ENCODE measurements around the gene C5orf46. TPM values are rescaled to one million over a fixed set of nuclear protein-coding genes. Genes with fewer than 3 reads are reported as not detected.

The C5orf46 gene
- total RNA-seq, 1 experiment from 2014 or later: not detected

DNA sequence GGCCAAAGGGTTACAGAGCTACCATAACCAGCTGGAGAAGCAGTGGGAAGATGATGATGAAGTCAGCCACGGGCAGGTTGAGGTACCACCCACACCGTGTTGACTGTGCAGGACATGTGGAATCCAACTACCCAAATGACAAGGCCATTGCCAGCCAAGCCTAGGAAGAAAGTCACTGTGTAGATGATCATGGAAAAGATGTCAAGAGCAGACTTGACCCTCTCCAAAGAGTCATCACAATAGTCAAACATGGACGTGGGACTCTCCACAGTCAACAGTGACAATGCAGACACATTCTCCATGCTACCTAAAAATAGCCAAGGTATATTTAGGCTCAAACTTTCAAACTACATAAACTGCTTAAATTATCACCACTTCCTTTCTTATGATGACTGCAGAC lies 54.0 kb downstream of the C5orf46 start:
- no peak overlapping the region for H3K4me3 Mint-ChIP-seq
- H3K9me3 Mint-ChIP-seq: peaks cover 4% of the 10 kb centered on the region; the same call in 1 of the 2 replicates
- DNase-seq (ENCODE audit: low spot score): no peak
- ChIA-PET CTCF (interaction anchor here (1.0 to 2.6 kb wide), 3 partner anchors 17 to 82 kb away, joined by 4 to 8 read pairs (median 5); no protein-coding TSS in a partner anchor), POLR2A (no interaction called here)
- H3K27ac Mint-ChIP-seq: no peak overlapping the region
- no peak for ATAC-seq
- H3K36me3 Mint-ChIP-seq: no peaks in the 10 kb centered on the region
- 0 out of 2 replicates have a peak, but pooled peaks have one; percentile 47 for TF ChIP-seq ZNF416 (CRISPR knock-in tag; IDR thresholded peaks at IDR 0.05)
- peak; percentile 67; the same call in 1 of the 2 replicates for TF ChIP-seq PRRX2 (CRISPR knock-in tag; IDR thresholded peaks at IDR 0.05)
- TF ChIP-seq ZSCAN18 (CRISPR knock-in tag; IDR thresholded peaks at IDR 0.05): no peak
- TF ChIP-seq, protein P1, sequence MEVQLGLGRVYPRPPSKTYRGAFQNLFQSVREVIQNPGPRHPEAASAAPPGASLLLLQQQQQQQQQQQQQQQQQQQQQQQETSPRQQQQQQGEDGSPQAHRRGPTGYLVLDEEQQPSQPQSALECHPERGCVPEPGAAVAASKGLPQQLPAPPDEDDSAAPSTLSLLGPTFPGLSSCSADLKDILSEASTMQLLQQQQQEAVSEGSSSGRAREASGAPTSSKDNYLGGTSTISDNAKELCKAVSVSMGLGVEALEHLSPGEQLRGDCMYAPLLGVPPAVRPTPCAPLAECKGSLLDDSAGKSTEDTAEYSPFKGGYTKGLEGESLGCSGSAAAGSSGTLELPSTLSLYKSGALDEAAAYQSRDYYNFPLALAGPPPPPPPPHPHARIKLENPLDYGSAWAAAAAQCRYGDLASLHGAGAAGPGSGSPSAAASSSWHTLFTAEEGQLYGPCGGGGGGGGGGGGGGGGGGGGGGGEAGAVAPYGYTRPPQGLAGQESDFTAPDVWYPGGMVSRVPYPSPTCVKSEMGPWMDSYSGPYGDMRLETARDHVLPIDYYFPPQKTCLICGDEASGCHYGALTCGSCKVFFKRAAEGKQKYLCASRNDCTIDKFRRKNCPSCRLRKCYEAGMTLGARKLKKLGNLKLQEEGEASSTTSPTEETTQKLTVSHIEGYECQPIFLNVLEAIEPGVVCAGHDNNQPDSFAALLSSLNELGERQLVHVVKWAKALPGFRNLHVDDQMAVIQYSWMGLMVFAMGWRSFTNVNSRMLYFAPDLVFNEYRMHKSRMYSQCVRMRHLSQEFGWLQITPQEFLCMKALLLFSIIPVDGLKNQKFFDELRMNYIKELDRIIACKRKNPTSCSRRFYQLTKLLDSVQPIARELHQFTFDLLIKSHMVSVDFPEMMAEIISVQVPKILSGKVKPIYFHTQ (CRISPR knock-in tag; IDR thresholded peaks at IDR 0.05): 0 out of 2 replicates have a peak, but pooled peaks have one; percentile 1
- TF ChIP-seq SOX15 (CRISPR knock-in tag; IDR thresholded peaks at IDR 0.05): no peak
- TF ChIP-seq ZNF671 (CRISPR knock-in tag; IDR thresholded peaks at IDR 0.05): peak; percentile 37
- TF ChIP-seq, protein P2, sequence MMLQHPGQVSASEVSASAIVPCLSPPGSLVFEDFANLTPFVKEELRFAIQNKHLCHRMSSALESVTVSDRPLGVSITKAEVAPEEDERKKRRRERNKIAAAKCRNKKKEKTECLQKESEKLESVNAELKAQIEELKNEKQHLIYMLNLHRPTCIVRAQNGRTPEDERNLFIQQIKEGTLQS (CRISPR knock-in tag; conservative IDR thresholded peaks at IDR 0.05): 0 out of 2 replicates have a peak, but pooled peaks have one; percentile 22
- TF ChIP-seq NFATC4 (CRISPR knock-in tag; IDR thresholded peaks at IDR 0.05): peak; percentile 19; the same call in 1 of the 2 replicates
- TF ChIP-seq EMX1 (CRISPR knock-in tag; IDR thresholded peaks at IDR 0.05): peak; percentile 78; the same call in 1 of the 2 replicates
- H3K27me3 Mint-ChIP-seq (ENCODE audit: low read depth): peaks cover 7% of the 10 kb centered on the region
- peaks cover 36% of the 10 kb centered on the region for H3K4me1 Mint-ChIP-seq

- no peaks in the 10 kb centered on the region for H3K36me3 Mint-ChIP-seq
- no peak overlapping the region for H3K27ac Mint-ChIP-seq
- peak; percentile 25 for ATAC-seq
- H3K27me3 Mint-ChIP-seq (ENCODE audit: low read depth): peaks cover 7% of the 10 kb centered on the region
- no peak overlapping the region for H3K4me3 Mint-ChIP-seq
- DNase-seq (ENCODE audit: low spot score): no peak
- CTCF ChIA-PET: interaction anchor here (1.0 to 2.6 kb wide), 6 partner anchors 17 to 83 kb away, joined by 4 to 8 read pairs (median 4); partner anchors contain the start of gene JAKMIP2
- POLR2A ChIA-PET: interaction anchor here (0.6 kb wide), 1 partner anchor 9 kb away, joined by 3 read pairs; no protein-coding TSS in a partner anchor
- H3K9me3 Mint-ChIP-seq: peaks cover 4% of the 10 kb centered on the region; the same call in 1 of the 2 replicates
- peaks cover 29% of the 10 kb centered on the region for H3K4me1 Mint-ChIP-seq
- no peak for TF ChIP-seq NR2C2 (CRISPR knock-in tag; IDR thresholded peaks at IDR 0.05)
- no peak for TF ChIP-seq ZNF416 (CRISPR knock-in tag; IDR thresholded peaks at IDR 0.05)
- no peak for TF ChIP-seq ZSCAN18 (CRISPR knock-in tag; IDR thresholded peaks at IDR 0.05)
- TF ChIP-seq, protein P3, sequence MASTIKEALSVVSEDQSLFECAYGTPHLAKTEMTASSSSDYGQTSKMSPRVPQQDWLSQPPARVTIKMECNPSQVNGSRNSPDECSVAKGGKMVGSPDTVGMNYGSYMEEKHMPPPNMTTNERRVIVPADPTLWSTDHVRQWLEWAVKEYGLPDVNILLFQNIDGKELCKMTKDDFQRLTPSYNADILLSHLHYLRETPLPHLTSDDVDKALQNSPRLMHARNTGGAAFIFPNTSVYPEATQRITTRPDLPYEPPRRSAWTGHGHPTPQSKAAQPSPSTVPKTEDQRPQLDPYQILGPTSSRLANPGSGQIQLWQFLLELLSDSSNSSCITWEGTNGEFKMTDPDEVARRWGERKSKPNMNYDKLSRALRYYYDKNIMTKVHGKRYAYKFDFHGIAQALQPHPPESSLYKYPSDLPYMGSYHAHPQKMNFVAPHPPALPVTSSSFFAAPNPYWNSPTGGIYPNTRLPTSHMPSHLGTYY (CRISPR knock-in tag; IDR thresholded peaks at IDR 0.05): no peak
- no peak for TF ChIP-seq ZNF219 (CRISPR knock-in tag; IDR thresholded peaks at IDR 0.05; ENCODE audit: borderline replicate concordance)
- no peak for TF ChIP-seq EMX1 (CRISPR knock-in tag; IDR thresholded peaks at IDR 0.05)
- no peak for TF ChIP-seq USF2 (CRISPR knock-in tag; IDR thresholded peaks at IDR 0.05)
- no peak for TF ChIP-seq ETV6 (CRISPR knock-in tag; IDR thresholded peaks at IDR 0.05)
- no peak for TF ChIP-seq AFF4 (CRISPR knock-in tag; IDR thresholded peaks at IDR 0.05; ENCODE audit: borderline replicate concordance)
- TF ChIP-seq MYBL2 (CRISPR knock-in tag; IDR thresholded peaks at IDR 0.05): no peak
- TF ChIP-seq HMGXB4 (CRISPR knock-in tag; IDR thresholded peaks at IDR 0.05): no peak
- no peak for TF ChIP-seq NFYB (CRISPR knock-in tag; conservative IDR thresholded peaks at IDR 0.05; ENCODE audit: low read depth)
These were observed 54.8 kb downstream of the C5orf46 start for GRCh38 chr5:147851578-147851977.

Data from WTC11 (cell line).